Prostate gland (tissue), 2 donors: ENCODE data around the gene RBBP8. TPM values are rescaled to one million over a fixed set of nuclear protein-coding genes. Genes with fewer than 3 reads are reported as not detected.

Experiments used
- DNase-seq: peaks from one replicate; pipeline ENCODE4 v3.0.0-alpha.2; 2019; ENCODE audit warnings: low spot score
- H3K27ac ChIP-seq, 2 donors: fragments of 200-600 bp; sonication (generic); 2 replicates each; pipeline ENCODE4 v1.5.1; 2017 to 2019
- H3K27me3 ChIP-seq: fragments of 200-600 bp; sonication (generic); replicated peaks from 2 replicates; pipeline ENCODE4 v1.5.1; 2019; ENCODE audit not compliant: insufficient read depth
- H3K36me3 ChIP-seq, 2 donors: fragments of 200-600 bp; sonication (generic); 1 replicate in 1 of 2; 2 replicates in 1 of 2; pipeline versions ENCODE4 v1.5.1 to v1.8.1; 2017 to 2019
- H3K4me1 ChIP-seq: fragments of 200-600 bp; sonication (generic); replicated peaks from 2 replicates; pipeline ENCODE4 v1.5.1; 2019
- H3K4me3 ChIP-seq, 2 donors: fragments of 200-600 bp; sonication (generic); 2 replicates each; pipeline ENCODE4 v1.5.1; 2017 to 2019
- H3K9me3 ChIP-seq: fragments of 200-600 bp; sonication (generic); 2 replicates; pipeline ENCODE4 v1.5.1; 2017
- POLR2A ChIP-seq: fragments of 450-650 bp; IDR thresholded peaks from one replicate; pipeline ENCODE4 v1.6.1; 2016; ENCODE audit warnings: antibody characterized with exemption, mild to moderate bottlenecking
- POLR2AphosphoS5 ChIP-seq: sonication (generic); formaldehyde crosslinking; IDR thresholded peaks from one replicate; pipeline ENCODE4 v1.6.1; 2017; ENCODE audit warnings: antibody characterized with exemption
- WGBS: methylation state at CpG from one replicate; pipeline ENCODE4 v1.1.5; 2018; 5-methylcytosine and 5-hydroxymethylcytosine counted together
- intact Hi-C: fragments of 100-400 bp; cut with DNase I; formaldehyde crosslinking; loops from one replicate; pipeline ENCODE4 v1.14.2; 2022
- total RNA-seq, 2 donors: library from RNA; depleted of rRNA; stranded (reverse); fragments of >200 nt; gene quantifications; one replicate each; pipeline ENCODE4 v1.1.0, GENCODE V29; 2016
- TF ChIP-seq, protein P1 (sequence below), 4 experiments: fragments of 200-600 bp in 2 of 4; fragments of 450-650 bp in 2 of 4; sonication (generic) in 2 of 4; IDR thresholded peaks; 1 replicate in 3 of 4; 2 replicates in 1 of 4; pipeline ENCODE4 v1.5.1; 2016 to 2019; ENCODE audit warnings: antibody characterized with exemption in 4 of 4, mild to moderate bottlenecking in 2 of 4, moderate library complexity in 2 of 4

The RBBP8 gene
- total RNA-seq, 2 donors from 2014 or later: 31.8 to 44.6 TPM

- H3K4me3 ChIP-seq: no peak overlapping the region
- DNase-seq: no peak
- intact Hi-C loops: no loop called here
- H3K27me3 ChIP-seq: no peaks in the 10 kb centered on the region
- no peak overlapping the region for H3K27ac ChIP-seq
- no peak for TF ChIP-seq POLR2A
- no peak for TF ChIP-seq POLR2AphosphoS5
- TF ChIP-seq, protein P1, sequence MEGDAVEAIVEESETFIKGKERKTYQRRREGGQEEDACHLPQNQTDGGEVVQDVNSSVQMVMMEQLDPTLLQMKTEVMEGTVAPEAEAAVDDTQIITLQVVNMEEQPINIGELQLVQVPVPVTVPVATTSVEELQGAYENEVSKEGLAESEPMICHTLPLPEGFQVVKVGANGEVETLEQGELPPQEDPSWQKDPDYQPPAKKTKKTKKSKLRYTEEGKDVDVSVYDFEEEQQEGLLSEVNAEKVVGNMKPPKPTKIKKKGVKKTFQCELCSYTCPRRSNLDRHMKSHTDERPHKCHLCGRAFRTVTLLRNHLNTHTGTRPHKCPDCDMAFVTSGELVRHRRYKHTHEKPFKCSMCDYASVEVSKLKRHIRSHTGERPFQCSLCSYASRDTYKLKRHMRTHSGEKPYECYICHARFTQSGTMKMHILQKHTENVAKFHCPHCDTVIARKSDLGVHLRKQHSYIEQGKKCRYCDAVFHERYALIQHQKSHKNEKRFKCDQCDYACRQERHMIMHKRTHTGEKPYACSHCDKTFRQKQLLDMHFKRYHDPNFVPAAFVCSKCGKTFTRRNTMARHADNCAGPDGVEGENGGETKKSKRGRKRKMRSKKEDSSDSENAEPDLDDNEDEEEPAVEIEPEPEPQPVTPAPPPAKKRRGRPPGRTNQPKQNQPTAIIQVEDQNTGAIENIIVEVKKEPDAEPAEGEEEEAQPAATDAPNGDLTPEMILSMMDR (IDR thresholded peaks at IDR 0.05): no peak
- no peaks in the 10 kb centered on the region for H3K36me3 ChIP-seq
- H3K4me1 ChIP-seq: no peaks in the 10 kb centered on the region
- no peaks in the 10 kb centered on the region for H3K9me3 ChIP-seq
Observed at GRCh38 chr18:22915337-22915736, 17.8 kb upstream of the RBBP8 start.

- no peaks in the 10 kb centered on the region for H3K36me3 ChIP-seq
- TF ChIP-seq POLR2AphosphoS5: peak; percentile 5
- TF ChIP-seq, protein P1 (IDR thresholded peaks at IDR 0.05): no peak
- no peak overlapping the region for H3K27ac ChIP-seq
- intact Hi-C loops: no loop called here
- H3K4me3 ChIP-seq: no peak overlapping the region
- WGBS: 19% methylated on average over 3 of the region's 3 CpGs
- no peaks in the 10 kb centered on the region for H3K27me3 ChIP-seq
- H3K9me3 ChIP-seq: no peaks in the 10 kb centered on the region
- no peaks in the 10 kb centered on the region for H3K4me1 ChIP-seq
- no peak for DNase-seq
Observed at GRCh38 chr18:22921772-22922171, 11.4 kb upstream of the RBBP8 start.

- intact Hi-C loops: no loop called here
- Histone ChIP-seq H3K27me3 (no peaks in the 10 kb centered on the region), H3K4me3 (no peak overlapping the region), H3K36me3 (no peaks in the 10 kb centered on the region), H3K27ac (no peak overlapping the region), H3K4me1 (no peaks in the 10 kb centered on the region), H3K9me3 (no peaks in the 10 kb centered on the region)
- 100% methylated on average over 2 of the region's 2 CpGs for WGBS
- TF ChIP-seq POLR2A: no peak
- TF ChIP-seq POLR2AphosphoS5: no peak
- TF ChIP-seq, protein P1 (IDR thresholded peaks at IDR 0.05): no peak
- no peak for DNase-seq
Observed at GRCh38 chr18:22924589-22924988, 8.5 kb upstream of the RBBP8 start.

DNA sequence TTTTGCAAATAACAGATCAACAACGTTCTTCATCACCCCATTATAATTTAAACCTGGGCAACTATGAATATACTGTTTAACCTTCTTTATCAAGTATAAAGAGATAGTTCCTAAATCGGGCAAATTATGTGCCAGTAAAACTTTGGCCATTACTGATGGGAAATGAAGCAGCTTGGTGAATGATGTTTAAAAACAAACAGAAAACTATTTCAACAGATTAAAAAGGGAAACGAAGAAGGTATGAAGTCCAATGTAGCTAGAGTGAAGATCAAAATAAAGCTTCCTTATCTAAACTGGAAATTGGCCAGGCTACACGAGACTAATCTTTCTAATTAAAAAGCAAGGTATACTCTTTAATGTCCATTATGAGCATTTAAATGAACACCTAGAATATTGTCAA lies 6.7 kb upstream of the RBBP8 start:
- no peak for DNase-seq
- TF ChIP-seq POLR2A (no peak), POLR2AphosphoS5 (no peak)
- TF ChIP-seq, protein P1 (IDR thresholded peaks at IDR 0.05): no peak
- intact Hi-C loops: no loop called here

GRCh38 chr18:22928339-22928738 lies 4.8 kb upstream of the RBBP8 start:
- H3K4me3 ChIP-seq: no peak overlapping the region
- no peaks in the 10 kb centered on the region for H3K27me3 ChIP-seq
- DNase-seq: no peak
- 90% methylated on average over 3 of the region's 3 CpGs for WGBS
- intact Hi-C loops: no loop called here
- H3K36me3 ChIP-seq: no peaks in the 10 kb centered on the region
- H3K27ac ChIP-seq: no peak overlapping the region
- TF ChIP-seq POLR2A (no peak), POLR2AphosphoS5 (no peak)
- TF ChIP-seq, protein P1 (IDR thresholded peaks at IDR 0.05): no peak
- H3K9me3 ChIP-seq: no peaks in the 10 kb centered on the region
- H3K4me1 ChIP-seq: no peaks in the 10 kb centered on the region

More for the DNA sequence above, 6.7 kb upstream of the RBBP8 start:
- H3K36me3 ChIP-seq: no peaks in the 10 kb centered on the region
- H3K27ac ChIP-seq: no peak overlapping the region
- H3K4me1 ChIP-seq: no peaks in the 10 kb centered on the region
- no peak overlapping the region for H3K4me3 ChIP-seq
- H3K9me3 ChIP-seq: no peaks in the 10 kb centered on the region
- no peaks in the 10 kb centered on the region for H3K27me3 ChIP-seq
- 54% methylated on average over 4 of the region's 4 CpGs for WGBS
